K562 treated with DMSO at 1 percent for 24 hours (cell line): ENCODE measurements around the gene ELP2. TPM values are rescaled to one million over a fixed set of nuclear protein-coding genes. Genes with fewer than 3 reads are reported as not detected.

Experiments used
- total RNA-seq: library from RNA; unstranded; fragments of 300-600 nt; gene quantifications from 2 replicates; pipeline ENCODE4 v1.2.3, GENCODE V29; 2022; ENCODE audit warnings: low read depth; ENCODE audit not compliant: insufficient read depth

ELP2 gene, protein sequence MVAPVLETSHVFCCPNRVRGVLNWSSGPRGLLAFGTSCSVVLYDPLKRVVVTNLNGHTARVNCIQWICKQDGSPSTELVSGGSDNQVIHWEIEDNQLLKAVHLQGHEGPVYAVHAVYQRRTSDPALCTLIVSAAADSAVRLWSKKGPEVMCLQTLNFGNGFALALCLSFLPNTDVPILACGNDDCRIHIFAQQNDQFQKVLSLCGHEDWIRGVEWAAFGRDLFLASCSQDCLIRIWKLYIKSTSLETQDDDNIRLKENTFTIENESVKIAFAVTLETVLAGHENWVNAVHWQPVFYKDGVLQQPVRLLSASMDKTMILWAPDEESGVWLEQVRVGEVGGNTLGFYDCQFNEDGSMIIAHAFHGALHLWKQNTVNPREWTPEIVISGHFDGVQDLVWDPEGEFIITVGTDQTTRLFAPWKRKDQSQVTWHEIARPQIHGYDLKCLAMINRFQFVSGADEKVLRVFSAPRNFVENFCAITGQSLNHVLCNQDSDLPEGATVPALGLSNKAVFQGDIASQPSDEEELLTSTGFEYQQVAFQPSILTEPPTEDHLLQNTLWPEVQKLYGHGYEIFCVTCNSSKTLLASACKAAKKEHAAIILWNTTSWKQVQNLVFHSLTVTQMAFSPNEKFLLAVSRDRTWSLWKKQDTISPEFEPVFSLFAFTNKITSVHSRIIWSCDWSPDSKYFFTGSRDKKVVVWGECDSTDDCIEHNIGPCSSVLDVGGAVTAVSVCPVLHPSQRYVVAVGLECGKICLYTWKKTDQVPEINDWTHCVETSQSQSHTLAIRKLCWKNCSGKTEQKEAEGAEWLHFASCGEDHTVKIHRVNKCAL
- 34.1 and 42.4 TPM in 2 replicates for total RNA-seq

GRCh38 chr18:36129300-36130038 lies at the start of gene ELP2, which contains the start of gene SLC39A6:
ELP2 (plus strand) TSS chr18:36129899; CDS start chr18:36129934, 35 bp downstream.
SLC39A6 (minus strand) TSS chr18:36129340; CDS start chr18:36127007, 2,333 bp downstream.

GRCh38 chr18:36187193-36187825 lies 57.6 kb downstream of the ELP2 start, which contains the start of gene MOCOS:
MOCOS (plus strand) TSS chr18:36187497; CDS start chr18:36187540, 43 bp downstream.

Other genes with a start within 250 kb of the ELP2 start
- 32.6 and 34.0 TPM in 2 replicates for gene RPRD1A, start 62.3 kb upstream of the ELP2 start, total RNA-seq
- gene SLC39A6, start 559 bp upstream of the ELP2 start, total RNA-seq: 9.9 and 11.0 TPM in 2 replicates
- 7.8 and 7.9 TPM in 2 replicates for gene MOCOS, start 57.6 kb downstream of the ELP2 start, total RNA-seq
- gene FHOD3, start 167.8 kb downstream of the ELP2 start, total RNA-seq: not detected in 2 replicates